GM23338 (cell line): ENCODE data around the gene LAMA4.

Experiments
- CTCF ChIP-seq, 2 experiments: fragments of 200-600 bp in 1 of 2; sonication (generic) in 1 of 2; conservative IDR thresholded peaks; 2 replicates each; pipeline versions ENCODE4 v1.5.1 to v1.6.1; 2016 to 2017; ENCODE audit warnings: antibody characterized with exemption in 2 of 2, low read depth in 2 of 2, mild to moderate bottlenecking in 2 of 2, moderate library complexity in 1 of 2
- EZH2 ChIP-seq: fragments of 200-600 bp; sonication (generic); IDR thresholded peaks from one replicate; pipeline ENCODE4 v1.8.0; 2017; ENCODE audit warnings: antibody characterized with exemption, mild to moderate bottlenecking, low read depth; ENCODE audit not compliant: unreplicated experiment
- EZH2phosphoT487 ChIP-seq: fragments of 200-600 bp; sonication (generic); IDR thresholded peaks from one replicate; pipeline ENCODE4 v1.8.1; 2018; ENCODE audit warnings: antibody characterized with exemption; ENCODE audit not compliant: unreplicated experiment
- JUNB ChIP-seq: IDR thresholded peaks from one replicate; pipeline ENCODE4 v1.6.1; 2016; ENCODE audit warnings: antibody characterized with exemption; ENCODE audit not compliant: unreplicated experiment

GRCh38 chr6:112207131-112207530, 47.2 kb downstream of the LAMA4 start:
- TF ChIP-seq CTCF (conservative IDR thresholded peaks at IDR 0.05; ENCODE audit: low read depth in 2 of 2) (no peak), JUNB (no peak), EZH2phosphoT487 (no peak), EZH2 (no peak)
